Subcutaneous abdominal adipose tissue (tissue), 5 donors: Measurements from ENCODE around the gene PRKCZ.
"Not testable (repeated sequence)": the region's sequence is repeated elsewhere in the genome, so short reads cannot be mapped to it uniquely, and the experiment has no call there.

Experiments
- H3K27ac ChIP-seq: one replicate; pipeline ENCODE4 v1.7.0; 2013; ENCODE audit warnings: low read depth, mild to moderate bottlenecking, inconsistent platforms, low read length, moderate library complexity
- H3K27me3 ChIP-seq, 5 donors: one replicate each; pipeline ENCODE4 v1.7.0; 2013; ENCODE audit warnings: low read length in 5 of 5, inconsistent platforms in 1 of 5; ENCODE audit not compliant: control insufficient read depth in 5 of 5, insufficient read depth in 4 of 5
- H3K36me3 ChIP-seq, 5 donors: one replicate each; pipeline ENCODE4 v1.7.0; 2013; ENCODE audit warnings: low read length in 5 of 5; ENCODE audit not compliant: control insufficient read depth in 5 of 5, insufficient read depth in 5 of 5
- H3K4me1 ChIP-seq, 5 donors: one replicate each; pipeline ENCODE4 v1.7.0; 2013; ENCODE audit warnings: low read length in 5 of 5, mild to moderate bottlenecking in 3 of 5, moderate library complexity in 1 of 5; ENCODE audit not compliant: control insufficient read depth in 5 of 5, insufficient read depth in 5 of 5
- H3K4me3 ChIP-seq, 5 donors: one replicate each; pipeline ENCODE4 v1.7.0; 2013; ENCODE audit warnings: low read length in 5 of 5, low read depth in 1 of 5
- H3K9ac ChIP-seq, 5 donors: one replicate each; pipeline ENCODE4 v1.7.0; 2013; ENCODE audit warnings: low read length in 5 of 5, mild to moderate bottlenecking in 4 of 5, moderate library complexity in 3 of 5
- H3K9me3 ChIP-seq, 5 donors: one replicate each; pipeline ENCODE4 v1.7.0; 2013; ENCODE audit warnings: low read length in 5 of 5; ENCODE audit not compliant: control insufficient read depth in 5 of 5
- donor health status: healthy.
- donor health status: healthy.
- donor health status: healthy.
- donor health status: healthy.
- donor health status: healthy.

Gene PRKCZ

GRCh38 chr1:2091611-2092604 is 41.7 kb downstream of the PRKCZ start:
- peaks cover 0 to 3% (median 0%) of the 10 kb centered on the region in 5 donors for H3K9me3 ChIP-seq
- no peak overlapping the region for H3K27ac ChIP-seq
- H3K4me3 ChIP-seq: no peak overlapping the region
- H3K27me3 ChIP-seq: peaks cover 4 to 24% (median 19%) of the 10 kb centered on the region in 5 donors
- H3K4me1 ChIP-seq: no peaks in the 10 kb centered on the region
- no peaks in the 10 kb centered on the region for H3K36me3 ChIP-seq
- H3K9ac ChIP-seq: no peak overlapping the region

- no peaks in the 10 kb centered on the region for H3K4me1 ChIP-seq
- H3K9me3 ChIP-seq: peaks cover 0 to 11% (median 3%) of the 10 kb centered on the region in 5 donors
- H3K9ac ChIP-seq: no peak overlapping the region
- H3K4me3 ChIP-seq: no peak overlapping the region
- no peaks in the 10 kb centered on the region for H3K36me3 ChIP-seq
- peaks cover 4 to 21% (median 12%) of the 10 kb centered on the region in 5 donors for H3K27me3 ChIP-seq
- no peak overlapping the region for H3K27ac ChIP-seq
These were observed 42.8 kb downstream of the PRKCZ start for GRCh38 chr1:2093055-2093454.

- H3K27ac ChIP-seq: no peak overlapping the region
- H3K27me3 ChIP-seq: peaks cover 4 to 21% (median 8%) of the 10 kb centered on the region in 5 donors
- no peaks in the 10 kb centered on the region for H3K36me3 ChIP-seq
- H3K4me1 ChIP-seq: no peaks in the 10 kb centered on the region
- no peak overlapping the region for H3K4me3 ChIP-seq
- H3K9me3 ChIP-seq: peaks cover 0 to 11% (median 3%) of the 10 kb centered on the region in 5 donors
- no peak overlapping the region for H3K9ac ChIP-seq
These were observed 43.4 kb downstream of the PRKCZ start for GRCh38 chr1:2093636-2094035.

GRCh38 chr1:2094269-2095158 is 44.3 kb downstream of the PRKCZ start:
- not testable (repeated sequence) for H3K4me1 ChIP-seq, H3K27ac ChIP-seq, H3K9ac ChIP-seq, H3K4me3 ChIP-seq, H3K36me3 ChIP-seq
- Histone ChIP-seq H3K27me3 (peaks cover 4 to 16% (median 5%) of the 10 kb centered on the region in 5 donors), H3K9me3 (peaks cover 0 to 11% (median 3%) of the 10 kb centered on the region in 5 donors)

GRCh38 chr1:2095394-2095793 is 45.2 kb downstream of the PRKCZ start:
- Histone ChIP-seq H3K27me3 (peaks cover 1 to 13% (median 6%) of the 10 kb centered on the region in 5 donors), H3K4me1 (no peaks in the 10 kb centered on the region), H3K9me3 (peaks cover 0 to 11% (median 3%) of the 10 kb centered on the region in 5 donors), H3K27ac (no peak overlapping the region), H3K9ac (no peak overlapping the region), H3K4me3 (no peak overlapping the region), H3K36me3 (no peaks in the 10 kb centered on the region)

- Histone ChIP-seq H3K27ac (no peak overlapping the region), H3K36me3 (no peaks in the 10 kb centered on the region), H3K9ac (no peak overlapping the region), H3K9me3 (peaks cover 0 to 11% (median 3%) of the 10 kb centered on the region in 5 donors), H3K4me3 (no peak overlapping the region), H3K27me3 (peaks cover 0 to 13% (median 4%) of the 10 kb centered on the region in 5 donors), H3K4me1 (no peaks in the 10 kb centered on the region)
These were observed 45.9 kb downstream of the PRKCZ start for GRCh38 chr1:2095981-2096736.

- Histone ChIP-seq H3K36me3 (no peaks in the 10 kb centered on the region), H3K27me3 (peaks cover 0 to 16% (median 3%) of the 10 kb centered on the region in 5 donors), H3K27ac (no peak overlapping the region), H3K9me3 (peaks cover 0 to 11% (median 3%) of the 10 kb centered on the region in 5 donors), H3K4me3 (no peak overlapping the region), H3K9ac (no peak overlapping the region), H3K4me1 (no peaks in the 10 kb centered on the region)
These were observed 47.4 kb downstream of the PRKCZ start for GRCh38 chr1:2097386-2098300.

GRCh38 chr1:2098301-2098698 is 48.1 kb downstream of the PRKCZ start:
- no peaks in the 10 kb centered on the region for H3K36me3 ChIP-seq
- no peak overlapping the region for H3K4me3 ChIP-seq
- no peak overlapping the region for H3K27ac ChIP-seq
- H3K9me3 ChIP-seq: peaks cover 0 to 11% (median 3%) of the 10 kb centered on the region in 5 donors
- H3K9ac ChIP-seq: no peak overlapping the region
- H3K27me3 ChIP-seq: peaks cover 0 to 16% (median 3%) of the 10 kb centered on the region in 5 donors
- H3K4me1 ChIP-seq: no peaks in the 10 kb centered on the region
